HEK293T (cell line): ENCODE data around the gene ADA.

Experiments
- BHLHE40 ChIP-seq: fragments of 450-650 bp; IDR thresholded peaks from 2 replicates; pipeline ENCODE4 v1.6.1; 2016; ENCODE audit warnings: mild to moderate bottlenecking, moderate library complexity, borderline replicate concordance
- FOXK2 ChIP-seq: fragments of 450-650 bp; IDR thresholded peaks from 2 replicates; pipeline ENCODE4 v1.6.1; 2016; ENCODE audit warnings: mild to moderate bottlenecking
- LEF1 ChIP-seq: fragments of 450-650 bp; IDR thresholded peaks from 2 replicates; pipeline ENCODE4 v1.6.1; 2017; ENCODE audit warnings: mild to moderate bottlenecking, borderline replicate concordance
- SUZ12 ChIP-seq: fragments of 450-650 bp; IDR thresholded peaks from 2 replicates; pipeline ENCODE4 v1.6.1; 2016; ENCODE audit warnings: mild to moderate bottlenecking
- TARDBP ChIP-seq: fragments of 450-650 bp; IDR thresholded peaks from 2 replicates; pipeline ENCODE4 v1.6.1; 2016
- ZNF384 ChIP-seq: fragments of 450-650 bp; IDR thresholded peaks from 2 replicates; pipeline ENCODE4 v1.6.1; 2016

- TF ChIP-seq SUZ12, result no peak
- TF ChIP-seq LEF1, result no peak
- no peak for TF ChIP-seq ZNF384
- no peak for TF ChIP-seq BHLHE40
- TF ChIP-seq TARDBP, result no peak
- TF ChIP-seq FOXK2, result no peak
Observed at GRCh38 chr20:44589537-44589936, 62.0 kb downstream of the ADA start.
